22Rv1 (cell line): ENCODE results near the gene TPGS2.
A peak's percentile ranks its signal among the peaks of the same experiment; 100 is the strongest.

Experiments used
- ZFX ChIP-seq: fragments of 450-650 bp; IDR thresholded peaks from 2 replicates; pipeline ENCODE4 v1.6.1; 2017; ENCODE audit warnings: antibody characterized with exemption, borderline replicate concordance
- TF ChIP-seq, protein P1 (sequence below): fragments of 450-650 bp; IDR thresholded peaks from 2 replicates; pipeline ENCODE4 v1.5.1; 2017; ENCODE audit warnings: mild to moderate bottlenecking

GRCh38 chr18:36809590-36810381 lies 19.0 kb downstream of the TPGS2 start:
- TF ChIP-seq, protein P1, sequence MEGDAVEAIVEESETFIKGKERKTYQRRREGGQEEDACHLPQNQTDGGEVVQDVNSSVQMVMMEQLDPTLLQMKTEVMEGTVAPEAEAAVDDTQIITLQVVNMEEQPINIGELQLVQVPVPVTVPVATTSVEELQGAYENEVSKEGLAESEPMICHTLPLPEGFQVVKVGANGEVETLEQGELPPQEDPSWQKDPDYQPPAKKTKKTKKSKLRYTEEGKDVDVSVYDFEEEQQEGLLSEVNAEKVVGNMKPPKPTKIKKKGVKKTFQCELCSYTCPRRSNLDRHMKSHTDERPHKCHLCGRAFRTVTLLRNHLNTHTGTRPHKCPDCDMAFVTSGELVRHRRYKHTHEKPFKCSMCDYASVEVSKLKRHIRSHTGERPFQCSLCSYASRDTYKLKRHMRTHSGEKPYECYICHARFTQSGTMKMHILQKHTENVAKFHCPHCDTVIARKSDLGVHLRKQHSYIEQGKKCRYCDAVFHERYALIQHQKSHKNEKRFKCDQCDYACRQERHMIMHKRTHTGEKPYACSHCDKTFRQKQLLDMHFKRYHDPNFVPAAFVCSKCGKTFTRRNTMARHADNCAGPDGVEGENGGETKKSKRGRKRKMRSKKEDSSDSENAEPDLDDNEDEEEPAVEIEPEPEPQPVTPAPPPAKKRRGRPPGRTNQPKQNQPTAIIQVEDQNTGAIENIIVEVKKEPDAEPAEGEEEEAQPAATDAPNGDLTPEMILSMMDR: peak; percentile 91
- TF ChIP-seq ZFX: no peak
